Measurements from ENCODE around the gene NR6A1. TPM values are rescaled to one million over a fixed set of nuclear protein-coding genes. Genes with fewer than 3 reads are reported as not detected.

Gene NR6A1
- total RNA-seq, 2 experiments from 2014 or later, result 2.1 to 3.1 TPM

- ChIA-PET POLR2A (no interaction called here), CTCF (interaction anchor here (1.5 kb wide), 1 partner anchor 10 kb away, joined by 4 read pairs; no protein-coding TSS in a partner anchor)
These were observed 118.3 kb downstream of the NR6A1 start for GRCh38 chr9:124652615-124653393.

- ChIA-PET POLR2A (no interaction called here), CTCF (interaction anchor here (1.5 kb wide), 1 partner anchor 9 kb away, joined by 4 read pairs; no protein-coding TSS in a partner anchor)
These were observed 118.9 kb downstream of the NR6A1 start for GRCh38 chr9:124652203-124652602.

- ChIA-PET POLR2A (no interaction called here), CTCF (no interaction called here)
These were observed 125.8 kb downstream of the NR6A1 start for GRCh38 chr9:124645274-124645673.

DNA sequence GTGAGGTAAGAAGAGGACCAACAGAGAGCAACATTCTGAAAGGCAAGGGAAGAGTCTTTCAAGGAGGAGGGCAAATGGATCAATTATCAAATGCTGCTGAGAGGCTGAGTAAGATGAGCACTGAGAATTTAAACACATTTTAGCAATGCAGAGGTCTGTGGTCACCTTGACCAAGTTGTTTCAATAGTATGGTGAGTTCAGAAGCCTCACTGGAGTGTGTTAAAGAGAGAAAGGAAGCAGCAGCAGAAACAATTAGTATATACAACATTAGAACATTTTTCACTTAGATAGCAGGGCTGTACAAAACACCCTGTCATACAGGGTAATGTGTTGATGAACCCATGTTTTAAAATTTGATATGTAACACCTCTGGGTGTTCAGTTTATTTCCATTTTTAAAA is 131.5 kb downstream of the NR6A1 start:
- CTCF ChIA-PET, result interaction anchor here (1.2 kb wide), 1 partner anchor 22 kb away, joined by 3 read pairs; no protein-coding TSS in a partner anchor
- POLR2A ChIA-PET, result no interaction called here

DNA sequence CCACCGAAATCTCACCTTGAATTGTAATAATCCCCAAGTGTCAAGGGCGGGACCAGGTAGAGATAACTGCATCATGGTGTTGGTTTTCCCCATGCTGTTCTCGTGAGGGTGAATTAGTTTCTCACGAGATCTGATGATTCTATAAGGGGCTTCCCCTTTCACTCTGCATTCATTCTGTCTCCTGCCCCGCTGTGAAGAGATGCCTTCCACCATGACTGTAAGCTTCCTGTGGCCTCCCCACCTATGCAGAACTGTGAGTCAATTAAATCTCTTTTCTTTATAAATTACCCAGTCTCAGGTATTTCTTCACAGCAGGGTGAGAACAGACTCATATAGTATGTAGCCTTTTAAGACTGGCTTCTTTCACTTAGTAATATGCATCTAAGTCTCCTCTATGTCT is 135.8 kb downstream of the NR6A1 start:
- CTCF ChIA-PET, result no interaction called here
- POLR2A ChIA-PET, result no interaction called here

DNA sequence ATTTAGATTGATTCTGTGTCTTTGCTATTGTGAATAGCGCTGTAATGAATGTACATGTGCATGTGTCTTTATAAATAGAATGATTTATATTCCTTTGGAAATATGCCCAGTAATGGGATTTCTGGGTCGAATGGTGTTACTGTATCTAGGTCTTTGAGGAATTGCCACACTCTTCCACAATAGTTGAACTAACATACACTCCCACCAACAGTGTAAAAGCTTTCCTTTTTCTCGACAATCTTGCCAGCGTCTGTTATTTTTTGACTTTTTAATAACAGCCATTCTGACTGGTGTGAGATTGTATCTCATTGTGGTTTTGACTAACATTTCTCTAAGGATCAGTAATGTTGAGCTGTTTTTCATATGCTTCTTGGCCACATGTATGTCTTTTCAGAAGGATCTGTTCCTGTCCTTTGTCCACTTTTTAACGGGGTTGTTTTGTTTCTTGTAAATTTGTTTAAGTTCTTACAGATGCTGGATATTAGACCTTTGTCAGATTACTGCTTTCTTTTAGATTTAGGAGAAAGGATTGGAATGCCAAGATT is 139.0 kb downstream of the NR6A1 start:
- POLR2A ChIA-PET, result no interaction called here
- CTCF ChIA-PET, result no interaction called here

- CTCF ChIA-PET, result interaction anchor here (0.7 kb wide), 1 partner anchor 590 kb away, joined by 3 read pairs; no protein-coding TSS in a partner anchor
- POLR2A ChIA-PET, result no interaction called here
These were observed 139.8 kb downstream of the NR6A1 start for GRCh38 chr9:124631326-124631725.

DNA sequence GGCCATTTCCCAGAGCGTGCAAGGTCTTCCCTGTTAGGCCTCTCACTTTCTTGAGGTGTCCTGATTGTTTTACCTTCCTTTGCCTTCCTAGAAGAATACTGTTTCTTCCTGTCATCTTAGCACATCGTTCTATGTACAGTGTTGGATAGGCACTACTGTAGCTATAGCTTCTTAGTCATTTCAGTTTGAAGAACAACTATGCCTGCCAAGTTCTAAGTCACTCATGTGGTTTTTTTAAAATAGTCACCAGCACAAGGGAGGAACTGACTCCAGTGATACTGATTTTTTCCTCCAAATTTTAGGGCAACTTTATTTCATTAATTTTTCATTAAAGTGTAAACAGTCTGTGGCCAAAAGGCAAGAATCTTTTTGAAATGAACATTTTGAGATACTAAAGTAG is 141.5 kb downstream of the NR6A1 start:
- CTCF ChIA-PET, result interaction anchor here (0.7 to 1.2 kb wide), 2 partner anchors 13 to 28 kb away, joined by 3 to 6 read pairs; no protein-coding TSS in a partner anchor
- POLR2A ChIA-PET, result no interaction called here

- ChIA-PET POLR2A (no interaction called here), CTCF (no interaction called here)
These were observed 142.4 kb downstream of the NR6A1 start for GRCh38 chr9:124628741-124629140.

- CTCF ChIA-PET, result interaction anchor here (1.7 kb wide), 1 partner anchor 9 kb away, joined by 3 read pairs; no protein-coding TSS in a partner anchor
- POLR2A ChIA-PET, result no interaction called here
These were observed 144.8 kb downstream of the NR6A1 start for GRCh38 chr9:124626276-124626675.

DNA sequence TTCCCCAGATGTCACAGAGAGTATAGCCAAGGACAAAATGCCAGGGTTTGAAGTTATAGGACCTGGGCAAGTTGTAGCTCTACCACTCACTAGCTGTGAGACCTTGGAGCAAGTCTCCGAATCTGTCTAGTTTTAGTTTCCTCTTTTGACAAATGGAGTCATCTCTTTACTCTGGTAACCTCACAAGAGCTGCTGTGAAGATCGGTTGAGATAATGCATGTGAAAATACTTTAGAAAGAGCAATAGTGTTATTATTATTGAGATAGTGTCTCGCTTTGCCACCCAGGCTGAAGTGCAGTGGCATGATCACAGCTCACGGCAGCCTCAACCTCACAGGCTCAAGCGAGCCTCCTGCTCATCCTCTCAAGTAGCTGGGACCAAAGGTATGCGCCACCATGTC is 146.0 kb downstream of the NR6A1 start:
- CTCF ChIA-PET, result no interaction called here
- POLR2A ChIA-PET, result no interaction called here

DNA sequence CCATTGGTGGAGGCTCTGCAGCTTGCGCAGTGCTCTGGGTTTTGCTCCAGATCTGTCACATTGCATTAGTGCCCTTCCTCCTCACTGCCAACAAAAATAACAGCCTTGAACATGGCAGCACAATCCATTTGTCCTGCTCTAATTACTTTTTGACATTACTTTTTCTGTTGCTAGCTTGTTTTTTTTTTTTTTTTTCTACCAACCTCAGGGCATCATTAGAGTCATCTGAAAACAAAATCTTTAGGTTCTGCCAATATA is 146.4 kb downstream of the NR6A1 start:
- ChIA-PET POLR2A (no interaction called here), CTCF (interaction anchor here (1.0 kb wide), 1 partner anchor 87 kb away, joined by 3 read pairs; no protein-coding TSS in a partner anchor)

- POLR2A ChIA-PET, result no interaction called here
- CTCF ChIA-PET, result interaction anchor here (0.6 to 1.0 kb wide), 2 partner anchors 25 to 87 kb away, joined by 3 to 5 read pairs; no protein-coding TSS in a partner anchor
These were observed 147.0 kb downstream of the NR6A1 start for GRCh38 chr9:124623966-124624734.

- ChIA-PET POLR2A (interaction anchor here (0.6 kb wide), 1 partner anchor 399 kb away, joined by 3 read pairs; no protein-coding TSS in a partner anchor), CTCF (interaction anchor here (1.0 kb wide), 1 partner anchor 88 kb away, joined by 3 read pairs; no protein-coding TSS in a partner anchor)
These were observed 148.2 kb downstream of the NR6A1 start for GRCh38 chr9:124622882-124623281.

DNA sequence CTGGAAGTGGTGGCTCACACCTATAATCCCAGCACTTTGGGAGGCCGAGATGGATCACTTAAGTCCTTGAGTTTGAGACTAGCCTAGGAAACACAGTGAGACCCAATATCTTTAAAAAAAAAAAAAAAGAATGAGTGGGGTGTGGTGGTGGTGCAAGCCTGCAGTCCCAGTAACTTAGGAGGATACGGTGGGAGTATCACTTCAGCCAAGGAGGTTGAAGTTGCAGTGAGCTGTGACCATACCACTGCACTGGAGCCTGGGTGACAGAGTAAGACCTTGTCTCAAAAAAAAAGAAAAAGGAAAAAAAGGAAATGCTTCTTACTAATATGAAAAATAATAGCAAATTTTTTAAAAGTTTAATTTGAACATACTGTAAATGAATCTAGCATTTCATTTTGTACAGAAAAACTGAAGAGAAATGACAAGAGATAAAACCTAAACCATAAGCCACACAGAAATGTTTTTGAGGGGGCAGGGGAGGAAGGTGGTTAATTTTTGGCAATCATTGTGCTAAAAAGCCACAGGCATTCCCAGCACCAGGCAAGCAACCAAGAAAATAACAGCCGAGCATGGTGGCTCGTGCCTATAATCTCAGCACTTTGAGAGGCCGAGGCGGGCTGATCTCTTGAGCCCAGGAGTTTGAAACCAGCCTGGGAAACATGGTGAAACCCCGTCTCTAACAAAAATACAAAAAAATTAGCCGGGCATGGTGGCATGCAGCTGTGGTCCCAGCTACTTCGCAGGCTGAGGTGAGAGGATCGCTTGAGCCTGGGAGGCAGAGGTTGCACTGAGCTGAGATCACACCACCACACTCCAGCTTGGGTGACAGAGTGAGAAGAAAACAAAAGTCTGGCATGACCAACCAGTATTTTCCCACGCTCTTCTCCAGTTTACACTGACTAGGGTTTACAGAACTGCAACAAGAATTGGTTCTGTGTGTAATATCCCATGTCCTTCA is 149.5 kb downstream of the NR6A1 start:
- ChIA-PET POLR2A (no interaction called here), CTCF (interaction anchor here (1.0 kb wide), 1 partner anchor 89 kb away, joined by 3 read pairs; no protein-coding TSS in a partner anchor)

GRCh38 chr9:124618476-124618875 is 152.6 kb downstream of the NR6A1 start:
- ChIA-PET CTCF (interaction anchor here (0.6 to 3.3 kb wide), 4 partner anchors 23 to 94 kb away, joined by 3 to 19 read pairs (median 4); no protein-coding TSS in a partner anchor), POLR2A (no interaction called here)

DNA sequence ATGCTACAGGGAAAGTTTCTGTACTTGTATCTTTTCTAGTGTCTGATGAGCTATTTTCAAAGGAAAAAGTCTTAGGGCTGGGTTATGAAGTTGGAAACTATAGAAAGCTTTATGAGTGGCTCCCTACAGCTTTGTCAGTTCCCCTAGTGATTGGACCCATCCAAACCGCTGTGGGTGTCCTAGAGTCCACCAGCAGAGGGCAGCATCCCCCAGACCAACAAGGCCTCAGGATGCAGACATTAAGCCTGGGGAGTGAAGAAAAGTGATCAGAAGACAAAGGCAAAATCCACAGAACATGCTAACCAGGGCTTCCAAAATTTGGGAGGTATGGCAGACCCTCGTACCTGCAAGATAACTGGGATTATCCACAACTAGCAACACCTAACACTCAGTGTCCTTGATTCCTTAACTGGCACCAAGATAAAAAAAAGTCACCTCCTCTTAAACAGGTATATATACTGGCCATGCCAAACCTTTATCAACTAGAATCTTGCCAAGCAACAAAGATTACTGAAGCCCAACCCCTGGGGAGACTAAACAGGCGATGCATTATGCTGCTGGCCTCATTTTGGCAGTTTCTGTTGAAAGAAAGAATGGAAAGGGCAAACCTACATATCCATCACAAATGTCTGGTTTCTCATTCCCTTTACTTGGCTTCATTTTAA is 153.5 kb downstream of the NR6A1 start:
- CTCF ChIA-PET, result interaction anchor here (0.6 to 3.3 kb wide), 11 partner anchors 10 to 500 kb away, joined by 3 to 19 read pairs (median 4); no protein-coding TSS in a partner anchor
- POLR2A ChIA-PET, result interaction anchor here (0.5 kb wide), 1 partner anchor 275 kb away, joined by 3 read pairs; no protein-coding TSS in a partner anchor

- CTCF ChIA-PET, result interaction anchor here (0.5 to 3.3 kb wide), 12 partner anchors 10 to 501 kb away, joined by 3 to 19 read pairs (median 4); no protein-coding TSS in a partner anchor
- POLR2A ChIA-PET, result interaction anchor here (0.5 kb wide), 1 partner anchor 276 kb away, joined by 3 read pairs; no protein-coding TSS in a partner anchor
These were observed 154.2 kb downstream of the NR6A1 start for GRCh38 chr9:124616961-124617360.
